HG03354 (cell line): ENCODE data around the gene TAF4.

Experiments used
- ATAC-seq: cut with Tn5 transposase; IDR thresholded peaks from one replicate; pipeline ENCODE4 v1.9.1; 2021; ENCODE audit warnings: mild to moderate bottlenecking; ENCODE audit not compliant: unreplicated experiment, poor library complexity, severe bottlenecking

Gene TAF4

DNA sequence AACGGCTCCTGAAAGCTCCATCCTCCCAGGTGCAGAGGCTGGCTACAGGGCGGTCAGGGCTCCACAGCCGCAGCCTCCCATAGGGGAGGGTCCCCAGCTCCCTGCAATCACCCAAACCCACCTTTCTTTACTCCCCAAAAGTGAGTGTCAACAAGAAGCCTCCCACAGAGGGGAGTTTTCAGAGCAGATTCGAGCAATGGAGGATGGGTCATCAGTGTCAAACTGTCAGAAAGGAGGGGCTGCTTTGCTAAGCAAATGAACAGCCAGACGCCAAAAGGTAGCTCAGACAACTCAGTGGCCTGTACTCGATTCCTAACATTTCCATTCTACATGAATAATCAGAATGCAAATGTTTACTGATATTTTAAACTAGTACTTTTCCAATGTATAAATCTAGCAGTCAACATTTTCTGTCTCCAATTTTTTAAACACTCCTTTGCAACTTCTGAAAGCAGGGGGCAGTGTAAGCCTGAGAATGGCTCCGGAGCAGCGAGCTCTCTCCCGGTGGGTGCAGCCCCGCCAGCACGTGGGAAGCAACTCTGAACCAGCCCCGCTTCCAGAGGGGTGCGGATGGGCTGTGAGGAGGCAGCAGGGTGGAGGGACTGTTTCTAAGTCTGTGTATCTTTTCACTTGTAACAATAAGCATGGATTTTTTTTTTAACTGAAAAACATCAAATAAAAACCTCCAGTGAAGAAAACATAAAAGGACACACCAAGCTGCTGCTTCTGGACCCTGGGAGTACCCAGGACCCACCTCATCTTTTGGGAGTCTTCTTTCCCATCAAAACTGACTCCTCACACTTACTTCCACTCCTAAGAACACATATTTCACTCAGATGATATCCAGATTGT lies 54.9 kb downstream of the TAF4 start:
- ATAC-seq, result no peak

GRCh38 chr20:62009869-62010445 lies 55.7 kb downstream of the TAF4 start:
- ATAC-seq, result no peak

GRCh38 chr20:62009322-62009721 lies 56.4 kb downstream of the TAF4 start:
- no peak for ATAC-seq

- no peak for ATAC-seq
These were observed 57.0 kb downstream of the TAF4 start for GRCh38 chr20:62008643-62009183.

- ATAC-seq, result no peak
These were observed 58.5 kb downstream of the TAF4 start for GRCh38 chr20:62007127-62007647.

- ATAC-seq, result no peak
These were observed 59.2 kb downstream of the TAF4 start for GRCh38 chr20:62006482-62006881.

- no peak for ATAC-seq
These were observed 61.1 kb downstream of the TAF4 start for GRCh38 chr20:62004614-62005013.

DNA sequence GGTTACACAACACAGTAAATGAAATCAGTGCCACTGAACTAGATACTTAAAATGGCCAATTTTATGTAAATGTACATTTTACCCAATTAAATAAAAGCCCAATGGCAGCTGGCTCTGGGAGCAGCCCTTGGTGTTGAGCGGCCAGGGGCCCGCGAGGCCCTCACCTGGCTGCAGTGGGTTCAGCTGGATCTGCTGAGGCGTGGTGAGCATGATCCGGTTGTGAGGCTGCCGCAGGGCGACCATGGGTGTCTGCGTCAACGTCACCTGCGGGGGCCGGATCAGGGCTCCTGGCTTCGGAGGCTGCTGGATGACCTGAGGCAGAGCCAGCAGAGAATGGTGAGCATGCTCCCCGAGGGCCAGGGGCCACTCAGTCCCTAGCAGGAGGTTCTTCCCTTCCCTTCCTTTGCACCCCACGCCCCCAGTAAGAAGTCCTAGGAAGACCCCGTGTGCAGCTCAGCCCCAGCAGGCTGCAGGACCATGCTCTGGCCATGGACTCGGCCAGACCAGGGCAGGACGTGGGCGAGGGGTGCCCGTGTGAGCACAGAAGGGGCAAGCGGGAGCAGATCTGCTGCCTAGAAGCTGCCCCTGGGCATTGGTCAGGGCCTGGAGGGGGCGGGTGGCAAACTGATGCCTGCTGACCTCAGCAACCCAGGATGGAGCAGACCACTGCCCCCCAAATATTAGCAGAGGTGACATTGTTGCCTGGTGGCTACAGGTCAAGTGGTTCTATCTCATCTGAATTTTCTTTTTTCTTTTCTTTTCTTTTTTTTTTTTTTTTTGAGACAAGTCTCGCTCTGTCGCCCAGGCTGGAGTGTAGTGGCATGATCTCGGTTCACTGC lies 61.9 kb downstream of the TAF4 start:
- ATAC-seq, result no peak

- no peak for ATAC-seq
These were observed 62.7 kb downstream of the TAF4 start for GRCh38 chr20:62002882-62003480.

GRCh38 chr20:62001178-62001715 lies 64.4 kb downstream of the TAF4 start:
- ATAC-seq, result no peak

DNA sequence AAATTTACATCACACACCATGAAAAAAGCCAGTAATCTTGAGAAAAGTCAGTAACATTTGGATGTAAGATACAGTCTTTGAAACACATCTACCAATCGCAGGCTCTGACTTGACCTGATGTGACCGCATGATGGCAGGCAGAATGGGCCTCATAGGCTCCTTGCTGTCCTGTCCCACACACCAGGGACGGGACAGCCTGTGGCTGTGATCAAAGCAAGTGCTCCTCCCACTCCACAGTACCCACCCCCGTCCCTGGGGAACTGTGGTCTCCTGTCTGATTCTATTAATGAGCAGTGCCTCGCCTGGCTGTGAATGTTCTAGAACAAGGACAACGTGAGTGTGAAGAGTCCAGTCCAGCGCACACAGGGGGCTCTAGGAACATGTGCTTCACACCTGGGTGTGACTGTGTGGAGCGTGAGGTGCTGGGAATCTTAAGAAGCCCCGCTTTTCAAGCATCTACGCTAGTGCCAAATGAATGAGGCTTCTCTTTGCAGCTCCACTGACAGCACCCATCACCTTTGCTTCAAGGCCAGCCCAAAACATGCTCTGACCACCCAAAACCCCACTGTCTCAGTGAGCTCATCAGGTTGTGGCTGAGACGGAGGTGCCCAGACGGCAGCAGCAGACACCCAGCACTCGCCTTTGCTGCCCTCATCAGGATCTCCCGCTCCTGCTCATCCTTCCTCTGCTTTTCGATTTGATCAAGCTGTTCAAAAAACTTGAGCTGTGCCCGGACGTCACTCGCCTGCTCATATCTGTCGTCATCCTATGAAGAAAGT lies 67.1 kb downstream of the TAF4 start:
- no peak for ATAC-seq

- ATAC-seq, result no peak
These were observed 67.8 kb downstream of the TAF4 start for GRCh38 chr20:61997891-61998290.

DNA sequence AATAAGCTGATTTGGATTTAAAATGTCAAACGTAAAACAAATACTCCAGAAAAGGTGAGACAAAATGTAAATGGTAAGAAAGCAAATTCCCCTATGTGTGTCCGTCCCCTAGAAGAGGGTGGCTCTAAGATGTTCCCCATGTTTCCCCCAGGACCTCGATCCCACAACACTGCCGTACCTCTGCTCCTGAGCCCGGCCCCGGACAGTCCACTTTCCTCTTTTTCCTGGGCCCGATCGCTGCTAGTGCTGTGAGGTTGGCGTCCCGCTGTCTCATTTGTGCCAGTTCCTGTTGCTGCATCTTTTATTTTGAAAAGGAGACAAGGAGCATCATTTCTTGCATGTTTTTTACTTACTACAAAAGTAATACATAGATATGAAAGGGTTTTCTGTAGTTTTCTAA lies 68.3 kb downstream of the TAF4 start:
- no peak for ATAC-seq

GRCh38 chr20:61994546-61994945 lies 71.1 kb downstream of the TAF4 start:
- no peak for ATAC-seq

GRCh38 chr20:61993058-61993457 lies 72.6 kb downstream of the TAF4 start:
- no peak for ATAC-seq

DNA sequence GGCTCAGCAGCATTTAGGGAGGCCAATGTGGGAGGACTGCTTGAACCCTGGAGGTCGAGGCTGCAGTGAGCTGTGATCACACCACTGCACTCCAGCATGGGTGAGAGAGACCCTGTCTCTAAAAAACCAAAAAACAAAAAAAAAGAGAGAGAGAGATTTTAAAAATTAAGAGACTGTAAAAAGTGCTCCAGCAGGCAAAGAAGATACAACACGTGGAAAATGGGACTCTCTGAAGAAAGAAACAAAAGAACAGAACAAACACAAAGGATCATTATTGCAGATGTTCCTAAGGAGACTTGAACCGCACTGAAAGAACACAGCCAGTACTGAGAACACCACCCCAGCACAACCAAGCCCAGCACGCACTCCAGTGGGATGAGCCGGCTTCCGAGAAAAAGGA lies 74.2 kb downstream of the TAF4 start:
- ATAC-seq, result no peak

- no peak for ATAC-seq
These were observed 75.2 kb downstream of the TAF4 start for GRCh38 chr20:61990484-61990883.

- no peak for ATAC-seq
These were observed 75.9 kb downstream of the TAF4 start for GRCh38 chr20:61989741-61990140.

DNA sequence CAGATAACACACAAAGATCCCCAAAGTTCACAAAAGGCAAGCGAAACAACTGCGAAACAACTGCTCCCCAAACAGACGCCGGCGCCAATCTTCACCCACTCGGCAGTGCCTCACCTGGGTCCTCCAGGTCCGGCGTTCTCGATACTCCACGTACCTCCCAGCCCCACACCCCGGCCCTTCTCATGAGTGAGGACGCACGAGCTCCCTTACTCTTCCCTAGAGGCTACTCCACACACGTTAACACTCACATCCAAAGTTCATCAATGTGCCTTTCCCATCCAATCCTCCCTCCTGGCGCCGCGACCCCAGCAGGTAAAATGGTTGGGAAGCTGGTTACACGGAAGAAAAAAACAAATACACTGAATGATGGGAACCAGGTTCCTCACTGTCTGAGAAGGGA lies 77.0 kb downstream of the TAF4 start:
- no peak for ATAC-seq
